Measurements from ENCODE around the gene DPP7.
A peak's percentile ranks its signal among the peaks of the same experiment; 100 is the strongest.
"Not testable (repeated sequence)": the region's sequence is repeated elsewhere in the genome, so short reads cannot be mapped to it uniquely, and the experiment has no call there.

Gene DPP7

GRCh38 chr9:137064027-137064879 lies 50.3 kb downstream of the DPP7 start:
- TF ChIP-seq CTCF (conservative IDR thresholded peaks at IDR 0.05): peak; percentile 98
- peak overlapping the region; percentile 14; the same call in 1 of the 2 replicates for H3K27ac ChIP-seq

DNA sequence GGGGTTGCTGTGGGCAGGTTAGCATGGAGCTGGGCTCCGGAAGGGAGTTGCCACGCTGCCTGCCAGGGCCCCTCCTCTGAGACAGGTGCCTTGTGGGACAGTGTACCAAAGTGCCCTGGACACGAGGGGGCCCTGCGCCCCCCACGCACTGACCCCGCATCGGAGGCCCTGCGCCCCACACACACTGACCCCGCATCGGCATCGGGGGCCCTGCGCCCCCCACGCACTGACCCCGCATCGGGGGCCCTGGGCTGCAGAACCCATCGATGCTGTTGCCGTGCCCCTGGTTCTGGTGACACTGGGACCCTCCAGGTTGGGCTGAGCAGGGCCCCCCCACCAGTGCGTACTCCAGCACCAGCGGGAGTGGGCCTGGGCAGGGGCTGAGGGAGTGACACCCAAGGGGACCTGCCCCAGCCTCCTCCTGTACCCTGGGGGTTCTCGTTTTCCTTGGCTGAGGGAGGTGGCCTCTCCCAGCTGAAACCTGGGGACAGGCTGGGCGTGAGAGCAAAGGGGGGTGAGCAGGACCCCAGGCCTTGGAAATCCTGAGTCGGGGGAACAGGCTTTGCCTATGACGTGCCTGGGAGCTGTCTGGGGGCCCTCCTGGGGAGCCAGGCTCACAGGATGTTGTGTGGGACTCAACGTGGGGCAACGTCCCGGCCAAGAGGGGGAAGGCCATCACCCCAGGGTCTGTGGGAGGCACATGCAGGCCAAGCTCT lies 51.1 kb downstream of the DPP7 start:
- peak overlapping the region; percentile 14; the same call in 1 of the 2 replicates for H3K27ac ChIP-seq
- TF ChIP-seq CTCF (conservative IDR thresholded peaks at IDR 0.05): no peak

GRCh38 chr9:137062798-137063197 lies 51.7 kb downstream of the DPP7 start:
- H3K27ac ChIP-seq: not testable (repeated sequence)

DNA sequence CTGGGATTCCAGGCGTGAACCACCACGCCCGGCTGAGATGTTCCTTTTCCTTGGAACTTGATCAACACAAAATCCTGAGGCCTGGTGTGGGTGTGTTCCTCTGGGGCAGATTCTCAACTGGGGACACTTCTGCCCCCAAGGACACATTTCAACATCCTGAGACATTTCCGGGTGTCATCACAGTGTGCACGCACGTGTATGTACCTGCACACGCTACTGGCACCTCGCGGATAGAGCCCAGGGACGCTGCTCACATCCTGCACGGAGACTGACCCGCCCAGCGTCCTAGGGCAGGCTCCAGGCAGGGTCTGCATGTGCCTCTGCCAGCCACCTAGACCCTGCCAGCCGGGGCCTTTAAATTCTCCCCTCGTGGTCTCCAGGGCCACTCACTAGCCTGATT lies 52.1 kb downstream of the DPP7 start:
- TF ChIP-seq CTCF (conservative IDR thresholded peaks at IDR 0.05): no peak
- H3K27ac ChIP-seq: no peak overlapping the region

Data from VCaP (cell line).